HL-60 (cell line): ENCODE results near the gene FBXO42.

Source experiments
- POLR2AphosphoS5 ChIP-seq: IDR thresholded peaks from 2 replicates; pipeline ENCODE4 v1.6.1; 2012; ENCODE audit warnings: low read depth
- TF ChIP-seq, protein P1 (sequence below): IDR thresholded peaks from one replicate; pipeline ENCODE4 v1.5.1; 2011; ENCODE audit warnings: low read length, control low read depth, inconsistent platforms; ENCODE audit not compliant: insufficient read depth
- TF ChIP-seq, protein P2 (sequence below): IDR thresholded peaks from 2 replicates; pipeline ENCODE4 v1.6.1; 2012; ENCODE audit warnings: low read depth; ENCODE audit not compliant: insufficient replicate concordance

DNA sequence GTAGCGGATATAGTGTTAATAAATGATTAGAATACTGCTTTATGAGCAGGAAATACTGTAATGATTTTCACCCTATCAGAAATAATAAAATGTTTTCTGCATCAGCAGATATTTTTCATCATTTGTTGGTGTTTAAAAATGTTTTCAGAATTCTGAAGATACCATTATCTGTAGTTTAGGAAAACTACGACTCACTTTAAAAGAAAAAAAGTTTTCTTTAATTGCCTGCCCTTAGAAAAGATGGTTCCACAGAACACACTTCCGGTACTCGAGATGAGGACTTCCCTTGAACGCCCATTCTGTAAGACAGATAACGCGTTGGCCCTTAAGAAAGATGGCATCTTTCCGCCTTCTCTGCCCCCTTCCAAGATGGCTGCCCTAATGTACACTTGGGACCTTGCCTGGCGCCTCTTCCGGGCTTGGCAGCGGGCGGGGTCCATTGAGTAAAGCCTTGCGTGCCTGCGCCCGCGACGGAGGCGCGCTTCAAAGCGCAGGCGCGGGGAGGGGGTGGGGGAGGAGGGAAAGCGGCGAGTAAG is 14.5 kb upstream of the FBXO42 start, which contains the start of gene SZRD1:
- TF ChIP-seq, protein P1, sequence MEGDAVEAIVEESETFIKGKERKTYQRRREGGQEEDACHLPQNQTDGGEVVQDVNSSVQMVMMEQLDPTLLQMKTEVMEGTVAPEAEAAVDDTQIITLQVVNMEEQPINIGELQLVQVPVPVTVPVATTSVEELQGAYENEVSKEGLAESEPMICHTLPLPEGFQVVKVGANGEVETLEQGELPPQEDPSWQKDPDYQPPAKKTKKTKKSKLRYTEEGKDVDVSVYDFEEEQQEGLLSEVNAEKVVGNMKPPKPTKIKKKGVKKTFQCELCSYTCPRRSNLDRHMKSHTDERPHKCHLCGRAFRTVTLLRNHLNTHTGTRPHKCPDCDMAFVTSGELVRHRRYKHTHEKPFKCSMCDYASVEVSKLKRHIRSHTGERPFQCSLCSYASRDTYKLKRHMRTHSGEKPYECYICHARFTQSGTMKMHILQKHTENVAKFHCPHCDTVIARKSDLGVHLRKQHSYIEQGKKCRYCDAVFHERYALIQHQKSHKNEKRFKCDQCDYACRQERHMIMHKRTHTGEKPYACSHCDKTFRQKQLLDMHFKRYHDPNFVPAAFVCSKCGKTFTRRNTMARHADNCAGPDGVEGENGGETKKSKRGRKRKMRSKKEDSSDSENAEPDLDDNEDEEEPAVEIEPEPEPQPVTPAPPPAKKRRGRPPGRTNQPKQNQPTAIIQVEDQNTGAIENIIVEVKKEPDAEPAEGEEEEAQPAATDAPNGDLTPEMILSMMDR, result no peak
- TF ChIP-seq, protein P2, sequence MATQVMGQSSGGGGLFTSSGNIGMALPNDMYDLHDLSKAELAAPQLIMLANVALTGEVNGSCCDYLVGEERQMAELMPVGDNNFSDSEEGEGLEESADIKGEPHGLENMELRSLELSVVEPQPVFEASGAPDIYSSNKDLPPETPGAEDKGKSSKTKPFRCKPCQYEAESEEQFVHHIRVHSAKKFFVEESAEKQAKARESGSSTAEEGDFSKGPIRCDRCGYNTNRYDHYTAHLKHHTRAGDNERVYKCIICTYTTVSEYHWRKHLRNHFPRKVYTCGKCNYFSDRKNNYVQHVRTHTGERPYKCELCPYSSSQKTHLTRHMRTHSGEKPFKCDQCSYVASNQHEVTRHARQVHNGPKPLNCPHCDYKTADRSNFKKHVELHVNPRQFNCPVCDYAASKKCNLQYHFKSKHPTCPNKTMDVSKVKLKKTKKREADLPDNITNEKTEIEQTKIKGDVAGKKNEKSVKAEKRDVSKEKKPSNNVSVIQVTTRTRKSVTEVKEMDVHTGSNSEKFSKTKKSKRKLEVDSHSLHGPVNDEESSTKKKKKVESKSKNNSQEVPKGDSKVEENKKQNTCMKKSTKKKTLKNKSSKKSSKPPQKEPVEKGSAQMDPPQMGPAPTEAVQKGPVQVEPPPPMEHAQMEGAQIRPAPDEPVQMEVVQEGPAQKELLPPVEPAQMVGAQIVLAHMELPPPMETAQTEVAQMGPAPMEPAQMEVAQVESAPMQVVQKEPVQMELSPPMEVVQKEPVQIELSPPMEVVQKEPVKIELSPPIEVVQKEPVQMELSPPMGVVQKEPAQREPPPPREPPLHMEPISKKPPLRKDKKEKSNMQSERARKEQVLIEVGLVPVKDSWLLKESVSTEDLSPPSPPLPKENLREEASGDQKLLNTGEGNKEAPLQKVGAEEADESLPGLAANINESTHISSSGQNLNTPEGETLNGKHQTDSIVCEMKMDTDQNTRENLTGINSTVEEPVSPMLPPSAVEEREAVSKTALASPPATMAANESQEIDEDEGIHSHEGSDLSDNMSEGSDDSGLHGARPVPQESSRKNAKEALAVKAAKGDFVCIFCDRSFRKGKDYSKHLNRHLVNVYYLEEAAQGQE, result no peak
- TF ChIP-seq POLR2AphosphoS5, result no peak
